Smooth muscle cell of the brain vasculature (primary cell): Measurements from ENCODE around the gene KAZN.

Source experiments
- DNase-seq: peaks from one replicate; pipeline ENCODE4 v3.0.0-alpha.2; 2012; ENCODE audit warnings: low read depth, low spot score

KAZN gene

GRCh38 chr1:14647777-14648176 lies 49.3 kb downstream of the KAZN start:
- no peak for DNase-seq

- DNase-seq = no peak
These were observed 49.9 kb downstream of the KAZN start for GRCh38 chr1:14648391-14648790.

- DNase-seq = no peak
These were observed 50.7 kb downstream of the KAZN start for GRCh38 chr1:14648896-14649855.

- DNase-seq = no peak
These were observed 51.5 kb downstream of the KAZN start for GRCh38 chr1:14649976-14650375.

GRCh38 chr1:14650951-14651350 lies 52.5 kb downstream of the KAZN start:
- DNase-seq = no peak

- no peak for DNase-seq
These were observed 54.4 kb downstream of the KAZN start for GRCh38 chr1:14652840-14653239.

- DNase-seq = peak; percentile 1
These were observed 55.0 kb downstream of the KAZN start for GRCh38 chr1:14653461-14653960.

GRCh38 chr1:14654554-14654953 lies 56.1 kb downstream of the KAZN start:
- no peak for DNase-seq

- no peak for DNase-seq
These were observed 56.9 kb downstream of the KAZN start for GRCh38 chr1:14655385-14655784.

- DNase-seq = no peak
These were observed 58.0 kb downstream of the KAZN start for GRCh38 chr1:14656384-14656937.

- DNase-seq = no peak
These were observed 60.2 kb downstream of the KAZN start for GRCh38 chr1:14658642-14659041.

GRCh38 chr1:14659913-14660312 lies 61.4 kb downstream of the KAZN start:
- no peak for DNase-seq

GRCh38 chr1:14660801-14661200 lies 62.3 kb downstream of the KAZN start:
- DNase-seq = no peak

GRCh38 chr1:14661222-14661621 lies 62.7 kb downstream of the KAZN start:
- DNase-seq = no peak

- no peak for DNase-seq
These were observed 63.6 kb downstream of the KAZN start for GRCh38 chr1:14662116-14662515.

- DNase-seq = no peak
These were observed 65.3 kb downstream of the KAZN start for GRCh38 chr1:14663773-14664172.

- DNase-seq = no peak
These were observed 67.9 kb downstream of the KAZN start for GRCh38 chr1:14666373-14666772.

- DNase-seq = no peak
These were observed 68.6 kb downstream of the KAZN start for GRCh38 chr1:14666962-14667650.

GRCh38 chr1:14667651-14667984 lies 69.1 kb downstream of the KAZN start:
- DNase-seq = no peak

GRCh38 chr1:14668538-14668937 lies 70.1 kb downstream of the KAZN start:
- no peak for DNase-seq

GRCh38 chr1:14672005-14672404 lies 73.5 kb downstream of the KAZN start:
- DNase-seq = no peak

GRCh38 chr1:14674030-14674429 lies 75.5 kb downstream of the KAZN start:
- DNase-seq = no peak

GRCh38 chr1:14676400-14676799 lies 77.9 kb downstream of the KAZN start:
- DNase-seq = no peak
